AG09319 (cell line): ENCODE measurements around the gene PRR20B.
"Not testable (repeated sequence)": the region's sequence is repeated elsewhere in the genome, so short reads cannot be mapped to it uniquely, and the experiment has no call there.

Source experiments
- DNase-seq: peaks from one replicate; pipeline ENCODE4 v3.0.0-alpha.2; 2010; ENCODE audit warnings: low read depth; ENCODE audit errors: extremely low read depth
- CTCF ChIP-seq: IDR thresholded peaks from 2 replicates; pipeline ENCODE4 v1.5.1; 2011; ENCODE audit warnings: low read depth, mild to moderate bottlenecking, inconsistent platforms, low read length, moderate library complexity

The PRR20B gene

GRCh38 chr13:57147188-57147587, at the start of gene PRR20B:
Gene PRR20B (plus strand): TSS chr13:57147488. CDS start chr13:57147875, 387 bp downstream.
- DNase-seq = not testable (repeated sequence)

- no peak for TF ChIP-seq CTCF
These were observed 32.3 kb upstream of the PRR20B start for GRCh38 chr13:57114945-57115344.

DNA sequence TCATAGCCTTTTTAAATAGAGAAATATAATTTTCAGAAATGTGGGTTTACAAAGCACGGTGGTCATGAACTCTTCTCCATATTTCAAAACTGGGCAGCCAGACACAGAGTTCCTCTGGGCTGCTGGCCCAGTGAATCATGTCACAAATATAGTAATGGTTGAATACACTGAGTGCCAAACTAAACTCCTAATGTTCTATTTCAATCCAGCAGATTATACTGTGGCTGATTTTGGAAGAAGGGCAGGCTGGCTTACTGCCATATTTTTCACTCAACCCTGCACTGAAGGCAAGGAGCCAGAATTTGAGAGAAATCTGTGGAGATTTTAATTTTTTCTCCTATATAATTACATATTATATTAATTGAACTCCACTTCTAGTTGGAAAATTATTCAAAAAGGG, 23.6 kb upstream of the PRR20B start:
- DNase-seq = no peak
- TF ChIP-seq CTCF = no peak

More at GRCh38 chr13:57114945-57115344, 32.3 kb upstream of the PRR20B start:
- DNase-seq = no peak

DNA sequence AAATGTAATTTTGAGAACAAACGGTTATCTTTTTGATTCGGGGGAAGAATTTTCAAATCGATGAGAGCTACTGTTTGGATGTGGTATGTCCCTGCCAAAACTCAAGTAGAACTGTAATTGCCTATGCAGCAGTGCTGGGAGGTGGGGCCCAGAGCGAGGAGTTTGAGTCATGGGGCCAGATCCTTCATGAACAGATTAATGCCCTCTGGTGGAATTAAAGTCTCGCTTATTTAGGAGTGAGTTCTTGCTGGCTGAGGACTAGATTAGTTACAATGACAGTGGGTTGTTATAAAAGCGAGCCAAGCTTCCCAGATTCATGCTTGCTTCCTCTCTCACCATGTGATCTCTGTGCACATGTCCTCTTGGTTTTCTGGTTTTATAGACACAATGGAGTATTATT, 18.4 kb upstream of the PRR20B start:
- DNase-seq = no peak
- TF ChIP-seq CTCF = no peak

DNA sequence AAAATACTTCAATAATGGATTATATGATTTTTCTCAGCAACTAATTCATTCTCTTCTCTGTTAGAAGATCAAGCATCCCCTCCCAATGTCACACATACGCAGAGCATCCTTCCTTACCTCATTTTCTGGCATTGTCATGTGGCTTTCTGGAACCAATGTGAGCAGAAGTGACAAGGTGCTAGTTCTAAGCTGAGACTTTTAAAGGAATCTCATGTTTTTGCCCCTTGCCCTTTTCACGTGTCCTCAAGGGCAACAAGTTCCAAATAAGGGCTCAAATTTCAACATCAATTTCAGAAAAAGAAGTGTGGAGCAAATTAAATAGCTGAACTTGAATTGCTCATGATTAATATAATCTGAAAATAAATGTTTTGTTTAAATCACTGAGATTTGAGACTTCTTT, 11.2 kb upstream of the PRR20B start:
- no peak for TF ChIP-seq CTCF
- DNase-seq = no peak

DNA sequence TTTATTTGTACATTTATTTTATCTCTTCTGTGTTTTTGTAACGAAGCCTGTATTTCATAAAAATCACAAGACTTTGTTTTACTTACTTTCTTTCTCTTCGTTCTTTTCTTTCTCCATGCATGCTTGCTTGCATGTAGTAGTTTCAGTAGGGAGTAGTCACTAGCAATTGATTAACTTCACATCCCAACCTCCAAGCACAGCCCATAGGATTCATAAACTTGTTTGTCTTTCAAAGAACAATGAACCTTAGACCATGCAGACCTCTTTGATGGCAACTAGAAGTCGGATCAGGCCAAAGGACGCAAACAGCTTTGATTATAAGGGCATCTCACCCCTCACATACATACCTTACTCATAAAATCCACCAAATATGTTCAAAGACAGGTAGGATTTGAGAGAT, 9.7 kb upstream of the PRR20B start:
- TF ChIP-seq CTCF = no peak
- no peak for DNase-seq

- TF ChIP-seq CTCF = no peak
These were observed 8.3 kb upstream of the PRR20B start for GRCh38 chr13:57138988-57139387.

DNA sequence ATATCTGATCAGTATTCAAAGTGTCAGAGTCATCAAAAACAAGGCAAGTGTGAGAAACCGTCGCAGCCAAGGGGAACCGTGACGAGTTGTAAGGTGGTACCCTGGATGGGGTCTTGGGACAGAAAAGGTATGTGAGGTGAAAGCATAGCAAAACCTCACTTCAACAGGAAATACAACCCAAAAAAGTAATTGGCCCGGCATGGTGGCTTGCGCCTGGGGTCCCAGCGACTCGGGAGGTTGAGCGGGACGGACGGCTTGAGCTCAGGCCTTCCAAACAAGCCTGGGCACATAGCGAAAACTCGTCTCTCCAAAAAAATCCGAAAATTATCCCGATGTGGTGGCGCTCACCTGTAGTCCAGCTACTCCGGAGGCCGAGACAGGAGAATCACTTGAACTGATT, 7.5 kb upstream of the PRR20B start:
- DNase-seq = not testable (repeated sequence)

More at GRCh38 chr13:57138988-57139387, 8.3 kb upstream of the PRR20B start:
- no peak for DNase-seq

- DNase-seq = not testable (repeated sequence)
These were observed 6.9 kb upstream of the PRR20B start, which contains the start of gene PRR20A for GRCh38 chr13:57140235-57140968. Gene PRR20A (plus strand): TSS chr13:57140918. CDS start chr13:57141305, 387 bp downstream.

GRCh38 chr13:57148106-57148505, 818 bp downstream of the PRR20B start:
- not testable (repeated sequence) for DNase-seq

DNA sequence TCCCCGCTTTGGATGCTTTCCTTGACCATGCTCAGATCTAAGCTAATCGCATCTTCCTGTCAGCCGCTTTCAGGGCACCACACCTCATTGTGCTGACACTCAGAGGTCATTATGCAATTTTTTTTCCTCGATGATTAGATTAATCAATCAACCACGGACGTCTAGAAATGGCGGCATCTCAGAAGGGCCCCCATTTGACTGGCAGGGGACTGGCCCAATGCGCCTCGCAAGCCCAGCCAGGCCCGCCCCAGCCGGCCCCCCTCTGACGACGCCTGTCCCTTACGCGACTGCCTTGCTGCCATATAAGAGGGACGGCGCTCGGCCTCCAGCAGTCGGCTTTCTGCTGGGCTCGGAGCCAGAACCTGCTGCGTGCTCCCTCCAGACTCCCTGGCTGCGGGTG, 6.5 kb downstream of the PRR20B start, which contains the start of gene PRR20C:
PRR20C (plus strand) TSS at position 301 of the 400 bp plus-strand sequence. CDS start 387 bp downstream, outside the sequence.
- DNase-seq = not testable (repeated sequence)

GRCh38 chr13:57160332-57160731, 13.0 kb downstream of the PRR20B start, which contains the start of gene PRR20D:
Gene PRR20D (plus strand): TSS chr13:57160632. CDS start chr13:57161019, 387 bp downstream.
- DNase-seq = not testable (repeated sequence)

GRCh38 chr13:57166897-57167296, 19.6 kb downstream of the PRR20B start, which contains the start of gene PRR20E:
Gene PRR20E (plus strand): TSS chr13:57167197. CDS start chr13:57167584, 387 bp downstream.
- DNase-seq = not testable (repeated sequence)
